Muscle layer of colon (tissue), 2 donors: Measurements from ENCODE around the gene KMT5B.

Experiments
- H3K27ac ChIP-seq: one replicate; pipeline ENCODE4 v1.7.0; 2013; ENCODE audit warnings: low read depth, mild to moderate bottlenecking, low read length, moderate library complexity
- H3K27me3 ChIP-seq, 2 donors: one replicate each; pipeline ENCODE4 v1.7.0; 2013; ENCODE audit warnings: low read length in 2 of 2, mild to moderate bottlenecking in 2 of 2; ENCODE audit not compliant: insufficient read depth in 2 of 2, control insufficient read depth in 1 of 2
- H3K36me3 ChIP-seq: one replicate; pipeline ENCODE4 v1.7.0; 2013; ENCODE audit warnings: mild to moderate bottlenecking, low read length; ENCODE audit not compliant: insufficient read depth
- H3K4me1 ChIP-seq: one replicate; pipeline ENCODE4 v1.7.0; 2013; ENCODE audit warnings: mild to moderate bottlenecking, low read length; ENCODE audit not compliant: insufficient read depth
- H3K4me3 ChIP-seq, 2 donors: one replicate each; pipeline ENCODE4 v1.7.0; 2013; ENCODE audit warnings: low read length in 2 of 2, low read depth in 1 of 2, mild to moderate bottlenecking in 1 of 2, moderate library complexity in 1 of 2
- H3K9ac ChIP-seq: one replicate; pipeline ENCODE4 v1.7.0; 2013; ENCODE audit warnings: low read length
- H3K9me3 ChIP-seq: one replicate; pipeline ENCODE4 v1.7.0; 2013; ENCODE audit warnings: mild to moderate bottlenecking, low read length
- donor health status: abdominal sarcoma.
- donor health status: Adenocarcinoma of cecum.

Gene KMT5B

GRCh38 chr11:68196219-68196618, 16.9 kb downstream of the KMT5B start:
- no peaks in the 10 kb centered on the region for H3K27me3 ChIP-seq
- H3K36me3 ChIP-seq = no peaks in the 10 kb centered on the region
- no peak overlapping the region for H3K4me3 ChIP-seq
- H3K9me3 ChIP-seq = no peaks in the 10 kb centered on the region
- no peak overlapping the region for H3K9ac ChIP-seq
- H3K27ac ChIP-seq = no peak overlapping the region
- H3K4me1 ChIP-seq = peaks cover 33% of the 10 kb centered on the region

GRCh38 chr11:68194675-68195294, 18.3 kb downstream of the KMT5B start:
- no peaks in the 10 kb centered on the region for H3K36me3 ChIP-seq
- H3K27me3 ChIP-seq = no peaks in the 10 kb centered on the region
- no peak overlapping the region for H3K9ac ChIP-seq
- peaks cover 19% of the 10 kb centered on the region for H3K4me1 ChIP-seq
- H3K9me3 ChIP-seq = no peaks in the 10 kb centered on the region
- H3K27ac ChIP-seq = no peak overlapping the region
- H3K4me3 ChIP-seq = no peak overlapping the region

GRCh38 chr11:68193018-68193417, 20.1 kb downstream of the KMT5B start:
- Histone ChIP-seq H3K9ac (no peak overlapping the region), H3K4me1 (peaks cover 14% of the 10 kb centered on the region), H3K9me3 (no peaks in the 10 kb centered on the region), H3K36me3 (no peaks in the 10 kb centered on the region), H3K27ac (no peak overlapping the region), H3K27me3 (no peaks in the 10 kb centered on the region), H3K4me3 (no peak overlapping the region)

- Histone ChIP-seq H3K9ac (no peak overlapping the region), H3K4me1 (peaks cover 14% of the 10 kb centered on the region)
Observed at GRCh38 chr11:68191661-68192579, 21.2 kb downstream of the KMT5B start.

GRCh38 chr11:68189888-68190287, 23.2 kb downstream of the KMT5B start:
- Histone ChIP-seq H3K9ac (no peak overlapping the region), H3K36me3 (peaks cover 4% of the 10 kb centered on the region), H3K4me3 (no peak overlapping the region), H3K9me3 (no peaks in the 10 kb centered on the region), H3K27me3 (no peaks in the 10 kb centered on the region), H3K4me1 (peaks cover 14% of the 10 kb centered on the region), H3K27ac (no peak overlapping the region)

More at GRCh38 chr11:68191661-68192579, 21.2 kb downstream of the KMT5B start:
- Histone ChIP-seq H3K4me3 (no peak overlapping the region), H3K27me3 (no peaks in the 10 kb centered on the region), H3K9me3 (no peaks in the 10 kb centered on the region), H3K36me3 (no peaks in the 10 kb centered on the region), H3K27ac (no peak overlapping the region)

- no peak overlapping the region for H3K9ac ChIP-seq
- no peaks in the 10 kb centered on the region for H3K27me3 ChIP-seq
- no peak overlapping the region for H3K27ac ChIP-seq
- peaks cover 14% of the 10 kb centered on the region for H3K4me1 ChIP-seq
- H3K4me3 ChIP-seq = no peak overlapping the region
- H3K9me3 ChIP-seq = no peaks in the 10 kb centered on the region
- peaks cover 12% of the 10 kb centered on the region for H3K36me3 ChIP-seq
Observed at GRCh38 chr11:68189082-68189481, 24.0 kb downstream of the KMT5B start.

- Histone ChIP-seq H3K9me3 (no peaks in the 10 kb centered on the region), H3K9ac (no peak overlapping the region), H3K36me3 (peaks cover 25% of the 10 kb centered on the region), H3K4me3 (no peak overlapping the region), H3K27ac (no peak overlapping the region), H3K27me3 (no peaks in the 10 kb centered on the region), H3K4me1 (no peaks in the 10 kb centered on the region)
Observed at GRCh38 chr11:68186061-68186460, 27.0 kb downstream of the KMT5B start.

- Histone ChIP-seq H3K4me1 (no peaks in the 10 kb centered on the region), H3K36me3 (peaks cover 48% of the 10 kb centered on the region), H3K9ac (no peak overlapping the region), H3K27me3 (no peaks in the 10 kb centered on the region), H3K27ac (peak overlapping the region; percentile 12), H3K4me3 (no peak overlapping the region), H3K9me3 (no peaks in the 10 kb centered on the region)
Observed at GRCh38 chr11:68181719-68182451, 31.2 kb downstream of the KMT5B start.

GRCh38 chr11:68179847-68180246, 33.2 kb downstream of the KMT5B start:
- Histone ChIP-seq H3K27me3 (no peaks in the 10 kb centered on the region), H3K4me3 (no peak overlapping the region), H3K36me3 (peaks cover 44% of the 10 kb centered on the region), H3K27ac (no peak overlapping the region), H3K9me3 (no peaks in the 10 kb centered on the region), H3K9ac (no peak overlapping the region), H3K4me1 (no peaks in the 10 kb centered on the region)

GRCh38 chr11:68177877-68178276, 35.2 kb downstream of the KMT5B start:
- Histone ChIP-seq H3K9me3 (no peaks in the 10 kb centered on the region), H3K27ac (no peak overlapping the region), H3K9ac (no peak overlapping the region), H3K4me3 (no peak overlapping the region), H3K27me3 (no peaks in the 10 kb centered on the region), H3K4me1 (no peaks in the 10 kb centered on the region), H3K36me3 (peaks cover 45% of the 10 kb centered on the region)

- H3K27me3 ChIP-seq = no peaks in the 10 kb centered on the region
- no peak overlapping the region for H3K27ac ChIP-seq
- no peak overlapping the region for H3K9ac ChIP-seq
- no peaks in the 10 kb centered on the region for H3K9me3 ChIP-seq
- peaks cover 62% of the 10 kb centered on the region for H3K36me3 ChIP-seq
- H3K4me3 ChIP-seq = no peak overlapping the region
- no peaks in the 10 kb centered on the region for H3K4me1 ChIP-seq
Observed at GRCh38 chr11:68173926-68174325, 39.2 kb downstream of the KMT5B start.
